Endothelial cell of hepatic sinusoid (primary cell): ENCODE results near the gene CHGA.

Experiments used
- in situ Hi-C: cut with HindIII; loops from 2 replicates; pipeline ENCODE4 v1.10.0; 2017; ENCODE audit warnings: low sequenced_read_pairs

CHGA gene

DNA sequence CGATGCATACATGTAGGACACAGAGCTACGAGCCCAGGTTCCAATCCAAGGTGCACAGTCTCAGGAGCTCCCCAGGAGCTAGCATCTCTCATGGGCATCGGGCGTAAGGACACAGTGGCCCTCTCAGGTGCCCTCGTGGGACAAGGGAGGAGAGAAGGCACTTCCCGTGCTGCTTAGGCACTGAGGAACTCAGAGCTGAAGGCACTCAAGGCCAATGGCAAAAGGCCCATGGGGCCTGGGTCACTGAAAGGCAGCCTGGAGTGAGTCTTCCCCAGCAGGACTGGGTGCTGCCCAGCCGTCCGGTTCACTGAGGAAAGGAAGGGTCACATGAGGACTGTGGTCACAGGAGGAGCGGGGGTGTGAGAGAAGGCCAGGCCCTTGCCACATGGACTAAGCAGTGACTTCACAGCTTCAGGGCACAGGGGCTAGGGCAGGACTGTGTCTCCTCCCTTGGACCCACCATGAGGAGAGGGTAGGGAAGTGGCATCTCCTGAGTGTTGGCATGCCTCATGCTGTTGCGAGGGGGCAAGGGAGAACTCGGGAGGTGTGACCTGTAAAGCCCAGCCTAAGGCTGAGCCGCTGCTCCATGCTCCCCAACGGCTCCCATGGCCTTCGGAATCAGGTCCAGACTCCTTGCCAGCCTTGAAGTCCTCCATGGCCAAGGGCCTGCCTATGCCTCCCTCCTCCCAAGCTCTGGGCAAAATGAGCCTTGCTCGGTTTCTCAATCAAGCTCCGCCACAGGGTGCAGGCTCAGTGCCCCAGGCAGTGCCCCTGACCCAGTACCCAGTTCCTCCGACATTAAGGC is 51.8 kb downstream of the CHGA start:
- in situ Hi-C loops: no loop called here

DNA sequence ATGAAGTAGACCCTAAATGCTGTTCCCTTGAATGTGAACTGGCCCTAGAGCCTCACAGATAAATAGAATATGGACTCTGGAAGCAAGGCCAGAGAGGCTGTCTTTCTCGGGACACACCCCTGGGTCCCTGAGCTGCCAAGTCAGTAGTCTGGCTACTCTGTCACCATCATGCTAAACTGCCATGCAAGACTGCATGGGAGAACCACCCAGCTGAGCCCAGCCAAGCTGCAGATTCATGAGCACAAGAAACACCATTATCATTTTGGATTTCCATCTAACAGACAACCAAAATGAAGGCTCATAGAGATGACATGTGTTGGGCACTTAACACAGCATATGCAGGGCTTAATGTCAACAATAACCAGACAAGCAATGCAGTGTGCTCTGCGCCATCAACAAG is 53.3 kb downstream of the CHGA start:
- in situ Hi-C loops: no loop called here

DNA sequence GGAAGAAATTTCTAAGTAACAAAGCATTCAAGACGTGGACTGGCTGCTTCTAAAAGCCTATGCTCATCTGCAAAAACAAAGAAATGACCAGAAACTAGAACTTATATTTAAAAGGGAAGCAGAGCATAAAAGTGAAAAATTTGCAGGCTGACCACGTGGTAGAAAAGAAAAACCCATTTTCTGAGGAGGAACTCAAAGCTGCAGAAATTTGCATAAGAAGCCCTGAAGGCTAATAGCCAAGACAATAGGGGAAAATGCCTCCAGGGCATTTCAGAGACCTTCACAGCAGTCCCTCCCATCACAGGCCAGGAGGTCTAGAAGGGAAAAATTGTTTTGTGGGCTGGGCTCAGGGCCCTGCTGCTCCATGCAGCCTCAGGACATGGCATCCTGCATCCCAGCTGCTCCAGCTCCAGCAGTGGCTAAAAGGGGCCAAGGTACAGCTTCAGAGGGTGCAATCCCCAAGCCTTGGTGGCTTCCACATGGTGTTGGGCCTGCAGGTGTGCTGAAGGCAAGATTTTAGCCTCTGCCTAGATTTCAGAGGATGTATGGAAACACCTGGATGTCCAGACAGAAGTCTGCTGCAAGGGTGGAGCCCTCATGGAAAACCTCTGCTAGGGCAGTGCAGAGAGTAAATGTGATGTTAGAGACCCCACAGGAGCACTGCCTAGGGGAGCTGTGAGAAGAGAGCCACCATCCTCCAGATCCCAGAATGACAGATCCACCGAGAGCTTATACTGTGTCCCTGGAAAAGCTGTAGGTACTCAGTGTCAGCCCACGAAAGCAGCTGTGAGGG is 55.5 kb downstream of the CHGA start:
- in situ Hi-C loops: no loop called here

DNA sequence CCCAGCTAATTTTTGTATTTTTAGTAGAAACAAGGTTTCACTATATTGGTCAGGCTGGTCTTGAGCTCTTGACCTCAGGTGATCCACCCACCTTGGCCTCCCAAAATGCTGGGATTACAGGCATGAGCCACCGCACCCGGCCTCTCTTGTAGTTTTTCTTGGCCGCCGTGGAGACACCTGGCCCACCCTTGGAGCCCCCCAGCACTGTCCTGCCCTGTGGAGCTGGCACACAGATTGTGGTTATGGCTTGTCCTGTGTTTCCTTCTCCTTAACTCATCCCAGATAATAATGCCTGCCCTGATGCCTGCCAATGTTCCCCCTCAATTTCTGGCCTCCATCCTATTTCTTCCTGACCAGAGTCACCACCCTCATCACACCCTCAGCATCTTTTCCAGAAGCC is 57.9 kb downstream of the CHGA start:
- in situ Hi-C loops: no loop called here

DNA sequence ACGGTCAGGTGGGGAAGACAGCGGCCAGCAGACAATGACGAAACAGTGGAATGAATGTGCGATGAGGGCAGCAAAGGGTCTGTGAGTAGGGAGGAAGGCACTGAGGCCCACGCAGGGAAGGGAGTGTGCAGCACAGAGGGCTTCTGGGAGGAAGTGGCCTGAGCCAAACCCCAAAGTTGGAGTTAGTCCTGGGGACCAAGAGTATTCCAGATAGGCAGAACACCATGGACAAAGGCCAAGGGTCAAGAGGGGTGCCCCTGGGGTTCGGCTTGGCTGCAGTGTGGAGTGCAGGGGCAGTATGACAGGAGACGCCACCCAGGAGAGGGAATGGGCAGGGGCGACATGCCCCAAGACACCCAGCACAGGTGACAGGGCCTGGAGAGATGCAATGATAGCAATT is 58.8 kb downstream of the CHGA start:
- in situ Hi-C loops: no loop called here

DNA sequence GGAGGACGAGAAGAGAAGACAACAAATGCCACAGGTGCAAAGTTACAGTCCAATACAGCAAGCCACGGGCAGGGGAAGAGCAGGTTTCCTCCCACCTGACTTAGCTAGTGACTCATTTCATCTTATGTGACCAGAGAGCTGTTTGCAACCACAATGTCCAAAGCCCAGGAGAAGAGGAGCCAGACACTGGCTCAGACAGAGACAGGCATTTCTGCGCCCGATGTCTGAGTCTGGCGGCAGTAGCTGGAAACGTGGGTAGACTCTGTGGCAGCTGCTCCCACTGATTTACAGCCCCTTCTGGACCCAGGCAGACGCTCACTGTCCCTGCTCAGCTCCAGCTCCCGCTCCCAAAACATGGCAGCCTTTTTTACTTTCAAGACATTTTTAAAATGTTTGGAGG is 60.0 kb downstream of the CHGA start:
- in situ Hi-C loops: no loop called here

DNA sequence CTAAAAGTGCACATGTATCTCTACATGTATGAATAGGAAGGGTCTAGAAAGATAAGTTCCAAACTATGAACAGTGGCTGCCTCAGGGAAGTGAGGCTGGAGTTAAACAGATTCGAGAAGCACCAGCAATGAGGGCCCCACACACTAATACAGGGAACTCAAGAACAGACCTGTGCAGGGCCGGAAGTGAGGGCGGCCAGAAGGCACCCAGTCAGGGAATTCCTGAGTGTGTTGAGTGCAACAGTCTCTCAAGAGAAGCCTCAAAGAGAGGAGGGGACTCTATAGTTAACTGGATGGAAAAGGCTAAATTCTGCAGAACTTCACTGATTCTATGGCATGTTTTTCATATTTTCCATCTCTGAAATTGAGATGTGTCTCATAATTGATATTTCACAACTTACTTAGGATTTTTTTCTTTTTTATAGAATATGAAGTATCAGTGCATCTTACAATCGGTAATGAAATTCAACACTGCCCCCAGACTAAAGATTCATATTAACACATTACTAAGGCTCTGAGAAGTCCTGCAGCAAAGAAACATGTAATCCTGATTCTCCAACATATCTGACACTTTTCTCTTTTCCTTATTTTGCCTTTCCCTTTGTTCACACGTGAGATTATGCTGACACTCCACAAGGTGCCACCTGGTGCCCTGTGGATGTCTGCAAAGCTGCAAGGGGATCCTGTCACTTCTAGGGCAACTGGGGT is 61.3 kb downstream of the CHGA start:
- in situ Hi-C loops: no loop called here
